ENCODE results near the gene DNMT3L. TPM values are rescaled to one million over a fixed set of nuclear protein-coding genes. Genes with fewer than 3 reads are reported as not detected.
"Not testable (repeated sequence)": the region's sequence is repeated elsewhere in the genome, so short reads cannot be mapped to it uniquely, and the experiment has no call there.

The DNMT3L gene
- total and polyA plus RNA-seq, 4 experiments from 2014 or later, result not detected

- DNase-seq; H3K27ac ChIP-seq (ENCODE audit: low read depth, low read length); H3K9me3 ChIP-seq (ENCODE audit: control insufficient read depth in 1 of 2, low read length in 2 of 2); H3K27ac Mint-ChIP-seq; H3K27me3 ChIP-seq (ENCODE audit: insufficient read depth, low read length); H3K4me1 ChIP-seq (ENCODE audit: insufficient read depth, low read length); H3K36me3 ChIP-seq (ENCODE audit: insufficient read depth, low read length); H3K9me3 Mint-ChIP-seq; CTCF ChIA-PET (ENCODE audit: partially characterized antibody); H3K4me3 ChIP-seq (ENCODE audit: low read length in 2 of 2); H3K4me1 Mint-ChIP-seq; H3K4me3 Mint-ChIP-seq; H3K36me3 Mint-ChIP-seq; H3K27me3 Mint-ChIP-seq; intact Hi-C loops (cut with micrococcal nuclease); POLR2A ChIA-PET (ENCODE audit: partially characterized antibody): not testable (repeated sequence)
These were observed 32.1 kb downstream of the DNMT3L start for GRCh38 chr21:44229561-44229960.

- H3K27ac ChIP-seq (ENCODE audit: low read depth, low read length); POLR2A ChIA-PET (ENCODE audit: partially characterized antibody); H3K4me3 Mint-ChIP-seq: not testable (repeated sequence)
These were observed 33.6 kb downstream of the DNMT3L start for GRCh38 chr21:44228109-44228508.

GRCh38 chr21:44227614-44228013 is 34.1 kb downstream of the DNMT3L start:
- H3K9me3 ChIP-seq (ENCODE audit: control insufficient read depth in 1 of 2, low read length in 2 of 2); H3K4me3 Mint-ChIP-seq; H3K36me3 ChIP-seq (ENCODE audit: insufficient read depth, low read length); intact Hi-C loops (cut with micrococcal nuclease); CTCF ChIA-PET (ENCODE audit: partially characterized antibody); H3K27me3 ChIP-seq (ENCODE audit: insufficient read depth, low read length); H3K36me3 Mint-ChIP-seq; H3K4me1 Mint-ChIP-seq; POLR2A ChIA-PET (ENCODE audit: partially characterized antibody); H3K27me3 Mint-ChIP-seq; H3K27ac Mint-ChIP-seq; H3K4me1 ChIP-seq (ENCODE audit: insufficient read depth, low read length); DNase-seq; H3K27ac ChIP-seq (ENCODE audit: low read depth, low read length); H3K4me3 ChIP-seq (ENCODE audit: low read length in 2 of 2); H3K9me3 Mint-ChIP-seq: not testable (repeated sequence)

More at GRCh38 chr21:44228109-44228508, 33.6 kb downstream of the DNMT3L start:
- intact Hi-C loops (cut with micrococcal nuclease); H3K27me3 ChIP-seq (ENCODE audit: insufficient read depth, low read length); CTCF ChIA-PET (ENCODE audit: partially characterized antibody); H3K4me3 ChIP-seq (ENCODE audit: low read length in 2 of 2); H3K36me3 Mint-ChIP-seq; H3K4me1 ChIP-seq (ENCODE audit: insufficient read depth, low read length); H3K9me3 ChIP-seq (ENCODE audit: control insufficient read depth in 1 of 2, low read length in 2 of 2); H3K4me1 Mint-ChIP-seq; DNase-seq; H3K36me3 ChIP-seq (ENCODE audit: insufficient read depth, low read length); H3K9me3 Mint-ChIP-seq; H3K27ac Mint-ChIP-seq; H3K27me3 Mint-ChIP-seq: not testable (repeated sequence)

- DNase-seq; H3K4me1 Mint-ChIP-seq; H3K4me1 ChIP-seq (ENCODE audit: insufficient read depth, low read length); intact Hi-C loops (cut with micrococcal nuclease); H3K27ac Mint-ChIP-seq; H3K9me3 Mint-ChIP-seq; H3K9me3 ChIP-seq (ENCODE audit: control insufficient read depth in 1 of 2, low read length in 2 of 2); H3K27ac ChIP-seq (ENCODE audit: low read depth, low read length); H3K27me3 Mint-ChIP-seq; H3K36me3 ChIP-seq (ENCODE audit: insufficient read depth, low read length); H3K27me3 ChIP-seq (ENCODE audit: insufficient read depth, low read length); H3K4me3 Mint-ChIP-seq; H3K36me3 Mint-ChIP-seq; POLR2A ChIA-PET (ENCODE audit: partially characterized antibody); H3K4me3 ChIP-seq (ENCODE audit: low read length in 2 of 2); CTCF ChIA-PET (ENCODE audit: partially characterized antibody): not testable (repeated sequence)
These were observed 36.1 kb downstream of the DNMT3L start for GRCh38 chr21:44225605-44226004.

- H3K4me1 ChIP-seq (ENCODE audit: insufficient read depth, low read length); POLR2A ChIA-PET (ENCODE audit: partially characterized antibody); H3K9me3 ChIP-seq (ENCODE audit: control insufficient read depth in 1 of 2, low read length in 2 of 2); CTCF ChIA-PET (ENCODE audit: partially characterized antibody); H3K27me3 Mint-ChIP-seq; H3K27ac ChIP-seq (ENCODE audit: low read depth, low read length); H3K36me3 Mint-ChIP-seq; DNase-seq; H3K9me3 Mint-ChIP-seq; intact Hi-C loops (cut with micrococcal nuclease); H3K4me3 ChIP-seq (ENCODE audit: low read length in 2 of 2); H3K36me3 ChIP-seq (ENCODE audit: insufficient read depth, low read length); H3K27ac Mint-ChIP-seq; H3K4me1 Mint-ChIP-seq; H3K4me3 Mint-ChIP-seq; H3K27me3 ChIP-seq (ENCODE audit: insufficient read depth, low read length): not testable (repeated sequence)
These were observed 38.4 kb downstream of the DNMT3L start for GRCh38 chr21:44223334-44223733.

GRCh38 chr21:44220674-44221073 is 41.0 kb downstream of the DNMT3L start:
- intact Hi-C loops (cut with micrococcal nuclease); H3K4me3 ChIP-seq (ENCODE audit: low read length in 2 of 2); H3K36me3 ChIP-seq (ENCODE audit: insufficient read depth, low read length); CTCF ChIA-PET (ENCODE audit: partially characterized antibody); H3K27me3 Mint-ChIP-seq; H3K4me1 Mint-ChIP-seq; POLR2A ChIA-PET (ENCODE audit: partially characterized antibody); H3K27me3 ChIP-seq (ENCODE audit: insufficient read depth, low read length); H3K4me1 ChIP-seq (ENCODE audit: insufficient read depth, low read length); H3K27ac Mint-ChIP-seq; H3K4me3 Mint-ChIP-seq; H3K9me3 ChIP-seq (ENCODE audit: control insufficient read depth in 1 of 2, low read length in 2 of 2); H3K9me3 Mint-ChIP-seq; H3K27ac ChIP-seq (ENCODE audit: low read depth, low read length); H3K36me3 Mint-ChIP-seq; DNase-seq: not testable (repeated sequence)

- POLR2A ChIA-PET (ENCODE audit: partially characterized antibody), result not testable (repeated sequence)
These were observed 43.2 kb downstream of the DNMT3L start for GRCh38 chr21:44218461-44218860.

GRCh38 chr21:44211978-44212377 is 49.7 kb downstream of the DNMT3L start:
- H3K4me1 ChIP-seq (ENCODE audit: insufficient read depth, low read length); H3K27me3 Mint-ChIP-seq; H3K27ac ChIP-seq (ENCODE audit: low read depth, low read length); H3K9me3 Mint-ChIP-seq; H3K4me1 Mint-ChIP-seq; DNase-seq; H3K36me3 Mint-ChIP-seq; H3K27ac Mint-ChIP-seq; H3K4me3 ChIP-seq (ENCODE audit: low read length in 2 of 2); POLR2A ChIA-PET (ENCODE audit: partially characterized antibody); CTCF ChIA-PET (ENCODE audit: partially characterized antibody); H3K27me3 ChIP-seq (ENCODE audit: insufficient read depth, low read length); H3K9me3 ChIP-seq (ENCODE audit: control insufficient read depth in 1 of 2, low read length in 2 of 2); H3K4me3 Mint-ChIP-seq; H3K36me3 ChIP-seq (ENCODE audit: insufficient read depth, low read length); intact Hi-C loops (cut with micrococcal nuclease): not testable (repeated sequence)

More at GRCh38 chr21:44218461-44218860, 43.2 kb downstream of the DNMT3L start:
- H3K36me3 Mint-ChIP-seq; intact Hi-C loops (cut with micrococcal nuclease); H3K4me1 ChIP-seq (ENCODE audit: insufficient read depth, low read length); DNase-seq; H3K27ac ChIP-seq (ENCODE audit: low read depth, low read length); H3K4me1 Mint-ChIP-seq; H3K9me3 ChIP-seq (ENCODE audit: control insufficient read depth in 1 of 2, low read length in 2 of 2); H3K4me3 ChIP-seq (ENCODE audit: low read length in 2 of 2); H3K36me3 ChIP-seq (ENCODE audit: insufficient read depth, low read length); H3K9me3 Mint-ChIP-seq; H3K27me3 ChIP-seq (ENCODE audit: insufficient read depth, low read length); H3K27me3 Mint-ChIP-seq; H3K4me3 Mint-ChIP-seq; CTCF ChIA-PET (ENCODE audit: partially characterized antibody); H3K27ac Mint-ChIP-seq: not testable (repeated sequence)

Measured in CD4-positive, alpha-beta memory T cell (primary cell).